ENCODE measurements around the gene ANKRD63.

Gene ANKRD63

DNA sequence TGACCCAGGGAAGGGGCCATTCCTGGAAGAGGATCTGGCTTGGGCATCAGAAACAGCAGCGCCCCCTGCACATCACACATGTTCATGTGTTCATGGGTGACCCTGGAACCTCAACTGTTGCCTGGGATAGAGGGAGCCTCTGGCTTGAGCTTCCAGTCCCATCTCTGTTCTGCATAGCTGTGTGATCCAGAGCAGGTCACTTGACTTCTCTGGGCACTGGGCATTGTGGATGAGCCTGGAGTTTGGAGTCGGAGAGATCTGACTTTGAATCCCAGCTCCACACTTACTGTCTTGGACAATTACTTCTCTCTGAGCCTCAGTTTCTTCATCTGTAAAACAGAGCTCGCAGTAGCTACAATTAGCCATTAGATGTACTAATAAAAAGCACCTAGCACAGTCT lies 28.4 kb downstream of the ANKRD63 start:
- DNase-seq, result no peak

DNA sequence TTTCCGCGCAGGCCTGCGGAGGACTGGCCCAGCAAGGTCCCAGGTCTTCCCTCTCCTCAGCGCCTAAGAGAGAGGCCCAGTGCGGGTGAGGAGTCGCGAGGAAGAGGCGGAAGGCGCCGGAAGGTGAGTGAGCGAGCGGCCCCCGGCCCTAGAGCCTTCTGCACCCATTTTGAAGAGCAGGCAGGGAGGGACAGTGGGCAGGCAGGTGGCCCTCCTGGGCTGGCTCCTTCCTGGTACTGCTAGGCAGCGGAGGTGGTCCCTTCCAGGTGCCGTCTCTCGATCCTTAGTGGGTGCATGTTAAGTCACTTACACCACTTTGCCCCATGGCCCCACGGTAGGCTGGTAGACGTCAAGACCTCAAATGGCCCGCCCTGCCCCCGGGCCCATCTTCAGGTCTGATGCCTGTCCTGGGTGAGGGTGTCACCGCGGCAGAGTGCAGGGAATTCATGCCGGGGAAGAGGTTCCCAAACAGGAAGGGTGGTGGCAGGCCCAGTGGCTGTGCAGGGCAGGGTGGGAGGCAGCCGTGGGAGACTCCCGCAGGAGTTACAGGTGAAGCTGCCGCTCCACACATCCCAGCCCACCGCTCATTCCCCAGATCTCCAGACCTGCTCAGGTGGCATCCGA lies 29.6 kb downstream of the ANKRD63 start:
- no peak for DNase-seq

DNA sequence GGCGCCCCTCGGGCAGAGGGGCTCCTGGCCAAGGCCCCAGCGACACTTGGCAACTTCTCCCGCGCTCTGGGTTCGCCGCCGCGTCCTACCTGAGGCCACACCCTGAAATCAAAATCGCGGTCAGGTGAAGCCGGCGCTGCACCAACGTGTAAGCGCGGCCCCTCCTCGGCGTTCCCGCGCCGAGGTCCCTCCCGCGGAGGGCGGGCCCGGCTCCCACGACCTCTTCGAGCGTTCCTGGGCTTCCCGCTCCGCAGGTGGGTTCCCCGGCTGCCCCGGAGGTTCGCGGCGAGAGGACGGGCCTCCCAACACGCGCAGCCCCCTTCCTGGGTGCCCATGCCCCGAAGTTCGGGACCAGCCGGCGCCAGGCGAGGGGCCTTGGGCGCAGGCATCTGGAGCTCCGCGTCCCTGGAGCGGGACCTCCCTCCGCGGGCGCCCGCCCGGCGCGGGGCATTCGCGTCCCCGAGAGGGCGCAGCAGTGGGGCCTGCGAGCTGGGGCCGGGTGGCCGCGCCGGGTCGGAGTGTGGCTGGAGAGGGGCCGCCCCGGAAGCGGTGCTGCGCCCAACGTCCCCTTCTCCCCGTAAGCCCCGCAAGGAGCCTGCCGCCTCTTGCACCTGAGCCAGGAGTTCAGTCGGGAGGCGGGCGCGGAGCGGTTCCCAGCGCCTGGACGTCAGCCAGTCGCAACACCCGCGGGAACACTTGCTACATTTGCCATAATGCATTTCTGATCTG lies 30.3 kb downstream of the ANKRD63 start:
- no peak for DNase-seq

DNA sequence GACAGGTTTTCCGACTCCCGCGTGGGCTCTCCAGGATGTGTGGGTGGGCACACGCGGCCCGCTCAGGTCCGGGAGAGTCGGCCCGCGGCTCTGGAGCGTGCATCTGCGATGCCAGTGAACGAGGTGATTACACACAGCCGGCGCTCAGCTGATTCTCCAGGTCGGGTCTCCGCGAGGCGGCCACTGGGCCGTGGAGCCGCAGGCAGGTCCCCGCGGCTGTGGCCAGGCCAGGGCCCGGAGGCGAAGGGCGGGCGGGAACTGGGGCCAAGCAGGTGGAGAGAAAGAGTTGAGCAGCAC lies 30.8 kb downstream of the ANKRD63 start:
- DNase-seq, result no peak

DNA sequence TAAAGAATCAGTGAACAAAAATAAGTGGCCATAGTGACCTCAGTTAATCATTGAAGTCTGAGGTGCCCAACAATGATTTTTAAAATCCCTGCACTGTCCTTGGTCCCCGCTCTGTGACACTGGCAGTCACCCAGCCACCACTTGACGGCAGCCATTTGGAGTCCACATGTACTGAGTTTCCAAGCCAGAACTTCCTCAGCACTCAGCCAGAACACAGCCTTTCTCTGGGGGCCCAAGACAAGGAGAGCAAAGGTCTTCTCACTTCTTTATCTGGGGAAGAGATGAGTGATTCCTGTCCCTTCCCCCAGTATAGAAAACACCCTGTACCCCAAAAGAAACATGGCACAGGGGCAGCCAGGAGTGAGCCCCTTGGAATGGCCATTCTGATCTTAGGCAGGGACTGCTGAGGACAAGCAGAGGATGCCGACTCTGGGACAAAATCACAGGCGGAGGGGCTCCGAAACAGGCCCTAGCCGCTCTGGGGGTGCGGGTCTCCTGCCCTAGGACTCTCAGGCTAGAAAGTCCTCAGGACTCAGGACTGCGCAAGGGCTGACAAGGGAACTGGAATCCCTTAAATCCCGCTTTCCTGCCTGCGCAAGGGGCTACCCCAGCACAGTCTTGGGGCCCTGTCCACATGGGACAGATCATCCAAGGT lies 31.3 kb downstream of the ANKRD63 start:
- DNase-seq, result no peak

DNA sequence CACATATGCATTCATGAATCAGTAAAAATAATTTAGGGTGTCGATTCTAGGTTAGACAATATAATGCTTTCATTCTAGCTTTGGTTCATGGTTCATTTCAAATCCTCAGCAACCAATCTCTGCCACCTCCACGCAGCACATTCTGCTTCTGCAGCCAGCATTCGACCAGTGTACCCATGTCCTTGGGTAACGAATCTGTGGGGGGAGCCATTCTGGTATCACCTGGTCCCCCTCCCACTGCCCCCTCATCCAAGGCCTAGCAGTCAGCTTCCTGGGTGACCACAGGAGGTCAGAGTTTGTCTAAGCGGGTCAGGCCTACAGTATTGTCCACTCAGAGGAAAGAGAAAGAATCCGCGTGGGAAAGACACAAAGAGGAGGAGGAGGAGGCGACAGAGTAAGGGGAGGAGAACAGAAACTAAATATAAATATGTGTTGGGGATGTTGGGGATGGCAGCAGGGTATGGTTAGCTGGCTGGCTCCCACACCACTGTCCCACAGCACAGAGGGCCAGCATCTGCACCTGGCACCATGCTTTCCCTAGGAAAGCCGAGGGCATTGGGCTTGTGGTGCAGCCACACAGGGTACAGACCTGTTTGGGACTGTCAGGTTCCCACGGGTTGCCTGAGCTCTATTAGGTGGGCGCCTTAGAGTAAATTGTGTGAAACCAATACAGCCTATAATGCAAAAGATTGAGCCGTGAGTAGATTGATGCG lies 31.9 kb downstream of the ANKRD63 start:
- no peak for DNase-seq

DNA sequence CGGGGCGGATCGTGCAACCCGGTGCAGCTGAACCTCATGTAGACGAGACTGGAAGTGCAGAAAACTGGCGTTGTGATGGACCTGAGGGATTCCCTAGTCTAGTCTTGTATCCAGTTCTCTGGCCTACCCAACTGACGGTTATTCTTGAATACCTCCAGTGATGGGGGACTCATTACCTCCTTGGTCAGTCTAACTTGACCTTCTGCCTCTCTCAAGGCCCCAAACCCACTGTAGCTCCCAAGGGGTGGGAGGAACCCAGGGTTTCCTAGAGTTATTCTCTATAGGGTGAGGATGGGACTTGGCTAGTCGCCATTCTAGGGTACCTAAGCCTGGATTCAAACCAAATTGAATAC lies 32.6 kb downstream of the ANKRD63 start:
- no peak for DNase-seq

DNA sequence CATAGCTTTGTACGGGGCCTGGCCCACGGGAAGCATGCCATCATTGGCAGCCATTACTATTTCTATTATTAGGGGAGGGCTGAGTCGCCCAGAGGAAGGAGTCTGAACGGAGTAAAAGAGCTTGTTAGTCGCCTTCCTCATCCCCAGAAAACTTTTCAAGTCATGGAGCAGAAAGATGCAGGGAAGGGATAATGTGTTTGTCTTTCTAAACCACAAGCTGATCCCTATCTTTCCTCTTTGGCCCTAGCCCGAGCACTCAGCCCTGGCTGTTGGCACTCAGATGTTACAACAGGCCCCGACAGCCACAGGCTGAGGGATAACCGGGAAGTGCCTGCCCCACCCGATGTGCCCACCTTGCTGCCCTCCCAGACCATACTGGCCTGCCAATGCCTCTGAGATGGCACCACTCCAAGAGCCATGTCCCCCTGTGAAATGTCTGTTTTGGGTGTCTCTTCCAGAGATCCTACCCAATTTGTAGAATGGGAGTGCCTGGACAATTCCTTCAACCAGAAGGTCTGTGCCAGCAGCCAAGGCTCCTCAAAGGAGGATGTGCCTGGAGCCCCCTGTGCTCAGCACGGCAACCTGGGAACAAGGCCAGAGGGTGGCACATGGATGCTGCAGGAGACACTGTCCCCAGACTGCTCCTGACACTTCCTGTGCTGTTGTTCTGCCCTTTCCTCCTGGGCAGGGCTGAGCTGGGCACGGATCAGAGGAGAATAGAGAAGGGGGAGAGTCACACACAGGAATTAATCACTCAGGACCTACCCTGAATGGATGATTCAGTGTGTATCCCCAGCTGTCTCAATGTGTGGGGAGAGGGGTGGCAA lies 33.2 kb downstream of the ANKRD63 start:
- no peak for DNase-seq

DNA sequence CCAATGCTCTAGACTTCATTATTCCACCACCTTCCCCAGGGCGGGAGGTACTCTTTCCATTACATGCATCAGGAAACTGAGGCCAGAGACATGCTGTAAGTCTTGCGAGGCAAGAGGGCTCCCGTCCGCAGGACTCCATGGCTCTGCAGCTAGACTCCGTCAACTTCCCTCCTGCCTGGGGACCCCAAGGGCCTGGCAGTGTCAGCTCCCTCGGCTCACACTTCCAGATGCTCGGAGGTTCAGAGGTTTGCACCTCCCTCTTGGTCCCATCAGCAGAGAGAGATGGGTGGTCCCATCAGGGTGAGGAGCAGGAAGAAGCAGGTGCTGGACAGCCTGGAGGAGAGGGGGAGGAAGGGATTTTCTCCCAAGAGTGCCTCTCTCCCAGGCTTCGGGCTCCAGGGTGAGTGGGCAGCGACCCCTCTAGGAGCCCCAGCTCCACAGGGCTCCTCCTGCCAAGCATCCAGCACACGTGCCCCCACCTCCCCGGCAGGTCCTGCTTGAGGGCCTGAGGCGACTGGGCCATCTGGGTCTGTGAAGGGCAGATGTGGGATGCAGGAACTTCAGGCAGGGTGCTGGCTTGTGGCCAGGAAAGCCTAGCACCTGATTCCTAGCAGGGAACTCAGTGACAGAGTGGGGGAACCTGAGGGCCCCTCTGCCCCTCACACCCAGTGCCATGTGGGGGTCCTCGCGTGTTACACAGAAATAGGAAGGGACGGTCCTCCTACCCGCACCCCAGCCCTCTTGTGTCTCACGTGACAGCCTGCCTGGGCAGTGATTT lies 34.7 kb downstream of the ANKRD63 start:
- DNase-seq, result no peak

DNA sequence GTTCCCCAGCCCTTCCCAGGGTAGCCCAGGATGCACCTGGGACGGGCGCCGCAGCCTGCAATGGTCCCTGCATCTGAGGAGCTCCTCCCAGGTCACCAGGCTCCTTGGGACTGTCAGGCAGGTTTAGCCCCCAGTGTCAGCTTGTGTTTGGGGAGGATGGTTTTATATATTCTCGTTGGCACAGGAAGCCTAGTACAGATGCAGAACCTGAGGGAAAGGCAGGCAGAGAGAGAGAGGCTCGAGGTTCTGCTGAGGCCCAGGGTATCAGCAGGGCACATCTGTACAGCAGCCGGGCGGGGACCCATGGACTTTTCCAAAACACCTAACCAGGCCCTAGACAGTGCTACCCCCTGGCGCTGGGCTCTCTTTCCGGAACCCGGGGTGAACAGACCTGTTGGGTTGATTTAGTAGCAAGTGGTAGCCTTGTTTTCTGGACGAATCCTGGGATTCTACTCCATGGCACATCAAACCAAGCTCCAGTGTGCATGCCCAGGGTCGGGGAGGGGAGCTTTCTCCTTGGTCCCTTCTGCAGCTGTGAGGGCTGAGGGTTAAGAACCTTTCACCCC lies 35.4 kb downstream of the ANKRD63 start:
- no peak for DNase-seq

DNA sequence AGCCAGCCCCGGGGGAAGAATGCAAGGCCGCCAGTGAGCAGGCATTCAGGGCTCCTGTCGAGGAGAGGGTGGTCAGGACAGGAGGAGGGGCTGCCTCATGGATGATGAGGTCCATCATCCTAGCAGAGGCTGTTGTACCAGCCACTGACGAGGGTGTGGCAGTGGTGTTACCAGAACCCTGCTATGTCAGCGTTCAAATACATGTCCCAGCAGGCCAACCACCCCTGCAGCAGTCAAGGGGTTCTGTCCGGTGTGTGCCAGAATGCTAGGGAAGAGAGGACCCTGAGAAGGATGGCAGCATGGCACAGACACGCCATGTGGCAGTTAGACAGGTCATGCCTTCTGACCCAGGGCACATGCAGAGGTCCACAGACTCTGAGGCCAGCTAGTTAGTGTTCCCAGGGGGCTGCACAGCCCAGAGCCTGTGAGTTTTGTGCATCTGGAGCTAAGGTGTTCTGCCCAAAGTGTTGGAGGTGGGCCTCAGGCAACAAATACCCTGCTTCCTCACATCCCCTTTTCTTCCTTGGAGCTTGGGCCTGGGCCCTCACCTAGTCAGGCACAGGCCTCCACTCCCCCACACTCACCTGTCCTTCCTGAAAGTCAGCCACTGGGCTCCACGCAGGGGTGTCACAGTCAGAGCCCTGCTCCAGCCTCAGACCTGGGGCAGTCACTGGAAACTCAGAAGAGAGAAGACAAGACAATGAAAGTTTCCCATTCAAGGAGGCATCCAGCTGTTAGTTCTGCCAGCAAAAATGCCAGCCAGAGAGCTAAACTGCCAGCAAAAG lies 36.2 kb downstream of the ANKRD63 start:
- DNase-seq, result no peak

DNA sequence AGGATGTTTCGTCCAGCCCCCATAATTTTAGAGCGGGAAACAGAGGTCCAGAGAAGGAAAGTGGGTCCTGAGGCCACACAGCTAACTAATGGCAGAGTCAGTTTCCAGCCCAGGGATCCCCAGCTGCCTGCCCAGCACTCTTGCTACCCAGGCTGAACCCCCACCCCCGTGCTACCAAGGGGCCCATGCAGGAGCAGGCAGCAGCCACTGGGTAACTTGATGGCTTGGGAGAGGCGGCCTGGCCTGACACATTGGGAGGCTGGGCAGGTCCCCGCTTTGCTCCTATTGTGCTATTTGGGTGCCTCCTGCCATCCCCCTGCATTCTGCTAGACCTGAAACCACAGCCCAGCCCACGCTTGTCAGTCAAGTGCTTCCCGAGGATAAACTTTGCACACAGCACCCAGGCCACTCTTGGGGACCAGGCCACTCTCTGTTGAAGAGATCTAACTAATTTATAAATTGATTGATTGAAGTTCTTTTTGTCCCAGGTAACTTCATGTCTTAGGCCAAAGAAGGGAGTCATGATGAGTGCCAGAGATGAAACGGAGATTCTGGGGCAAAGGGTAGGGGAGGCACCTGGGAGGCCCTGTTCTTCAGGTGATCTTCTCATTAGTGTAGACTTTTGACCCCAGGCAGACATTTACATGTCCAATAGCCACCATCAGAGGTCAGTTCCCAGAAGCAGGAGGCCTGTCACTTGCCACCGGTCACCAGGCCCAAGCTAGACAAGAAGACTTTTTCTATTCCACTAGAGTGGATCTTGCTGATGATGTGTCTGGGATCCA lies 37.0 kb downstream of the ANKRD63 start:
- DNase-seq, result no peak

DNA sequence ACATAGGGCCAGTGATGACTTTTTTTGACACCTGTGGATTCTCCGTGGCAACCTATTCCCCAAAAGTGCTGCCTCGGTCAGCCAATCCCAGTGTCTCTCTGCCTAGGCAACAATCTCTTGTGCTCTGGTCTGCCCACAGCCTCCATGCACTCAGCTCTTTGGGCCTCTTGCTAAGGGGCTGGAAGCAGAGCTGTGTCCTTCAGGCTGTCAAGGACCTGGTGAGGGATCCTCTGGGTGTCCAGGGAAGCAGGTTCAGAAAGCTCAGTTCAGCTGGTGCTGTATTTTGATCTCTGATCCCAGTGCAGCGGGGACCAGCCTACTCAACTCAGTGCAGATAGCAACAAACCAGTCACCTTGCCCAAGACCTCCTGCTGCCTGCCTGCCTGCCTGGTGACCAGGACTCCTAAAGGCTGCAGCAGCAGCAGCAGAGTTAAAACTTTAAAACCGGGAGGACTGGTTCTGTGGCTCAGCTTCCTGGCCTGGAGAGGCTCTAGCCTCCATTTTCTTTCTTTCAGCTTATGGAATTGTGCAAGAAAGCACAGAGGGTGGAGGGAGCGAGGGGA lies 37.8 kb downstream of the ANKRD63 start:
- DNase-seq, result no peak

DNA sequence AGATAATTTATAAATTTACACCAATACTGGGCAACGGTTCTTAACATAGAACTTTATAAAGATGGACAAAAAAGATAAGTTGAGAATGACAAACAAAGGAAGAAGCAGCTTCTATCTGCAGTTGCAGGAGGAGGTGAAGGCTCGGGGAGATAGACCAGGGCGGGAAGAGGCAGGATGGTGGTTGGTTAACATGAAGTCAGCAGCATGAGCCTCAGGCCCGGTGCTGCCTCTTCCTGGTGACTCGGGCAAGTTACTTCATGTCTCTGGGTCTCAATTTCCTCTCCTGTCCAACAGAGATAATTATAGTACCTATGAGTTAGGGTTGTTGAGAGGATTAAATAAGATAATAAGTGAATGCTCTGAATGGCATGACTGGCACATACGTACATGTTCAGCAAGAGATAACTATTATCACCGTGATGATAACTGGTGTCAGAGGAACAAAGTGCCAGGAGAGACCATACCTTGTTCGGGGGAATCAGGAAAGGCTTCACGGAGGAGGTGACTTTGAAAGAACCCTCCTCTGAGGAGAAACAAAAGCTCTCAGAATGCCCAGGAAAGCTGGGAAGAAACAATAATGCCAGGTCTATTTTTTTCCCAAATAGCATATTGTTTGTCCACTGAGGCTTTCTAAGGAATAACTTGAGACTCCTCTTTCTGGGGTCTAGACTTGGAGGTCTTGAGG lies 39.6 kb downstream of the ANKRD63 start:
- no peak for DNase-seq

DNA sequence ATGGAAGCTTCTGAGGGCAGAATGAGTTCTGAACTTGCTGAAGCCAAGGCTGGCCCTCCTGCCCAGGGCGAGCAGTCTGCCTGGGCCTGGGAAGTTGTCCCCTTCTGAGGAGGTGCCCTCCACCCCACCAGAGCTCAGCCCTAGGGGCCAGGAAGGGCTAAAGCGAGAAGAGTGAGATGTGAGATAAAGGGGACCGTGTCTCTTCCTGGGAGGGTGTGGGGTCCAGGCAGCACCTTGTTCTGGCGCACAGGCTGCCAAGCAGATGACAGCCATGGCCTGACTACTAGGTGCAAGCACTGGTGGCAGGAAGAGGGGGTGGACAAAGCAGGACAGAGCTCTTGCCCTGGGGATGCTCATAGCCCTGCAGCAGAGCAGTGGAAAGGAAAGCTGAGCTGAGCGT lies 40.3 kb downstream of the ANKRD63 start:
- DNase-seq, result no peak

DNA sequence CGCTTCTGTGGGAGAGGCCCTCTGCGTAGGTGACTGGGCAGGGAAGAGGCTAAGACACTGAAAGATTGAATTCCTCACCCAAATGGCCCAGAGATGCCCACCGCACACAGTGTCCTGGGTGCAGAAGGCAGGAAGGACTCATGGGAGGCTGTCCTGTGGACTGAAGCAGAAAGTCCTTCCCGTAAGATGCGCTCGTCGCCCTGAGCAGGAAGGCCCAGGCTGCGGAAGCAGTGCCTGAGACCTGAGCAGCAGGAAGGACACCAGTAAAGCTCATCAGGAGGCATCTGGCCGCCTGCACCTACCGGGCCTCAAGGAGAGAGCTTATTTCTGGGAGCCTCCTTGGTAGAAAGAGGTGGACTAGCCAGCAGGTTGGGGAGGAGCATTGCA lies 40.7 kb downstream of the ANKRD63 start:
- no peak for DNase-seq

DNA sequence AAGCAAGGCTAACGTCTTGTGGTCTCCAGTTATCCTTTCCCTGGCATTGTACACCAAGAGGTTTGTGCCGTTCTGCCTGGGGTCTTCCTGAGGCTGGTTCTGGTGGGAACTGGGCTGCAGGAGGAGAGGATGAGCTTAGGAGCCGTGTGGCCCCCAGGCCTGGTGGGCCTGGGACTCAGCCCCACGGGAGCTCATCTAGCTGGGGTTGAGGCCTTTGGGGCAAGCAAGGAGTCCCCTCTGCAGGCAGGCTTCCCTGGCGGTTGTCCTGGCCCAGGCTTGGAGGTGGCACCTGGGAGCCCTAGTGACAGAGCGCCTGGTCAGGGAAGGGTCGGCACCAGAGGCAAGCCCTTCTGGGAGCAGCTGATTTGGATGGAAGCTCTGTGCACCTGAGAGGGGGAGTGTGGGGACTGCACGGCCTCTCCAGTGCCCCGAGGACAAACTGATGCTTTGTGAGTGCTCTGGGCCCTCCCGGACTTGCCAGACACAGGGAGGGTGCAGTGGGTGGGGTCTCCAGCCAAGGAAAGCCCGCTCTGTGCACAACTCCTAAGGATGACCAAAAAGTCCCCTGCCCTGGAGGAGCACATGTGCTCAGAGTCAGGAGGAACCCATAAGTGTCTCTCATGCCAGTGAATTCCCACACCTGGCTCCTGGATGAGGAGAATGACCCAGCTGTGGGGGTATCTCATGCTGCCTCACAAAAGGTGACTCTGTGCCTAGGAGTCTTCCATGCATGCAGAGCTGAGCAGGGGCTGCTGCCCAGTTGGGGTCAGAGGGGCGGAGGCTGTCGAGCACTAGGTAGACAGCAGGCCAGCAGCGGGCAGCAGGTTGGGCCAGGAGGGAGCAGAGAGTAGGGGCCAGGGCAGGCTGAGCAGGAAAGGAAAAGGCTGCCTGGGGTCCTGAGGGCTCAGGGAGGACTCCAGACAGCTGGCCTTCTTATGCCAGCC lies 41.3 kb downstream of the ANKRD63 start:
- DNase-seq, result no peak

DNA sequence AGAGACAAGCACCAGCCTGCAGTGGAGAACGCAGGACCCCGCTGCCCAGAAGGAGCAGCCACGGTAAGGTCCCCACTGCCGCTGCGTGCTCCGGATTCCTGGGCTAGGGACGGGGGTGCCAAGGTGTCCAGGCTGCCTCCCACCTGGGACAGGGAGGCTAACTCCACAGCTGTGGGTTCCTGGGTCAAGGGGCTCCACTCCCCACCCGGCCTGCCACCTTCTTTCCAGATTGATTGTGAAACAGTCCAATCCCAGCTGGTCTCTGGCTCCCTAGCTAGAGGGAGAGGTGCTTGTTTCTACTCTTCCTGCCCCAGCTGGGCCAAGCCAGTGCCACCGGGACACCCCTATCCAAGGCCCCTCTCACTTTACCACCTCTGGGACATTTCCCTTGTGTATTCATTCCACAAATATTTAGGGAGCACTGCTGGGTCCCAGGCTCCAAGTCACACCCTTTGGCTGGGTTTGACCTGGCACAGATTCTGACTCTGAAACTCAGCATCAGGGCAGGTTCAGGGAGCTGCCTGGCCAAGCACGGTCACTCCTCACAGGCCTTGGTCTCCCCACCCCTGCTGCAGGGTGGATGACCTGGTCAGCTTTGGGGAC lies 42.1 kb downstream of the ANKRD63 start:
- no peak for DNase-seq

All from NCI-H2107 (cell line).